ENCODE data around the gene MAD1L1.

- TF ChIP-seq CTCF (conservative IDR thresholded peaks at IDR 0.05) (no peak), ZFX (IDR thresholded peaks at IDR 0.05) (no peak)
These were observed 14.3 kb downstream of the MAD1L1 start for GRCh38 chr7:2218444-2218785.

Data from C4-2B (cell line).